Duodenal mucosa (tissue), 2 donors: ENCODE data around the gene TSKU.
"Not testable (repeated sequence)": the region's sequence is repeated elsewhere in the genome, so short reads cannot be mapped to it uniquely, and the experiment has no call there.

Experiments
- H3K27ac ChIP-seq: one replicate; pipeline ENCODE4 v1.7.0; 2013; ENCODE audit warnings: low read depth, low read length
- H3K27me3 ChIP-seq, 2 donors: one replicate each; pipeline ENCODE4 v1.7.0; 2013; ENCODE audit warnings: low read length in 2 of 2, control low read depth in 1 of 2; ENCODE audit not compliant: insufficient read depth in 2 of 2, control insufficient read depth in 1 of 2
- H3K36me3 ChIP-seq, 2 donors: one replicate each; pipeline ENCODE4 v1.7.0; 2013; ENCODE audit warnings: low read length in 2 of 2, control low read depth in 1 of 2; ENCODE audit not compliant: insufficient read depth in 2 of 2, control insufficient read depth in 1 of 2
- H3K4me1 ChIP-seq, 2 donors: one replicate each; pipeline ENCODE4 v1.7.0; 2013; ENCODE audit warnings: low read length in 2 of 2, control low read depth in 1 of 2; ENCODE audit not compliant: insufficient read depth in 2 of 2, control insufficient read depth in 1 of 2
- H3K4me3 ChIP-seq, 2 donors: one replicate each; pipeline ENCODE4 v1.7.0; 2013; ENCODE audit warnings: low read length in 2 of 2, low read depth in 1 of 2
- H3K9ac ChIP-seq, 2 donors: one replicate each; pipeline ENCODE4 v1.7.0; 2013; ENCODE audit warnings: low read length in 2 of 2, low read depth in 1 of 2
- H3K9me3 ChIP-seq, 2 donors: one replicate each; pipeline ENCODE4 v1.7.0; 2013; ENCODE audit warnings: low read length in 2 of 2, control low read depth in 1 of 2; ENCODE audit not compliant: control insufficient read depth in 1 of 2

TSKU gene, protein sequence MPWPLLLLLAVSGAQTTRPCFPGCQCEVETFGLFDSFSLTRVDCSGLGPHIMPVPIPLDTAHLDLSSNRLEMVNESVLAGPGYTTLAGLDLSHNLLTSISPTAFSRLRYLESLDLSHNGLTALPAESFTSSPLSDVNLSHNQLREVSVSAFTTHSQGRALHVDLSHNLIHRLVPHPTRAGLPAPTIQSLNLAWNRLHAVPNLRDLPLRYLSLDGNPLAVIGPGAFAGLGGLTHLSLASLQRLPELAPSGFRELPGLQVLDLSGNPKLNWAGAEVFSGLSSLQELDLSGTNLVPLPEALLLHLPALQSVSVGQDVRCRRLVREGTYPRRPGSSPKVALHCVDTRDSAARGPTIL

DNA sequence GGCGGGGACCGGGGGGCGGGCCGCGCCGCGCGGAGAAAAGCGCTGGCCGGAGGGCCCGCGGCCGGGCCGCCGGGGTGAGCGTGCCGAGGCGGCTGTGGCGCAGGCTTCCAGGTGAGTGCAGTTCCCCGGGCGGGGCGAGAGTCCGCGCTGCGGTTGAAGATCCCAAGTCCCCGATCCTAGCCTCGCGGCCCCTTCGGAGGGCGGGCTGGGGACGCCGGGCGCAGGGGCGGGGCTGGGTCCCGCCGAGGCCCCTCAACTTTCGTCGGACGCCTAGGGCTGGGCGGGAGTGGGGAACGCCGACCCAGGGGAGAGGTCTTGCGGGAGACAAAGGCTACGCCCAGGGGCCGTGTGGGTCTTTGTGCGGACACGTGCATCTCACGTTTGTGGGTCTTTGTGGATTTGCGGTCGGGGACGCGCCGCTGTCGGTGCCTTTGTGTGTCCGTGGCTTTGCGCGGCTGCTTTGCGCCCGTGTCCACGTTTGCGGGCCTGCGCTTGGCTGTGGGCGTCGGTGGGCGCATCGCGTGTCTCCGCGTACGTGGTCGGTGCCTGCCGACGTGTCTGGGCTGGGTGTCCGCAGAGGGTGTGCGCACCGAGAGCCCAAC lies at the start of gene TSKU:
TSS of gene TSKU (plus strand) at position 63 of the 602 bp plus-strand sequence. CDS start 12,261 bp downstream, outside the sequence.
- Histone ChIP-seq H3K27me3 (no peaks in the 10 kb centered on the region), H3K27ac (peak within 1 kb of the TSS; percentile 91), H3K36me3 (no peaks in the 10 kb centered on the region), H3K9me3 (no peaks in the 10 kb centered on the region), H3K9ac (peak within 1 kb of the TSS; percentile 89 to 96), H3K4me1 (peaks cover 56 to 57% of the 10 kb centered on the region in 2 donors), H3K4me3 (peak within 1 kb of the TSS; percentile 80 to 93)

DNA sequence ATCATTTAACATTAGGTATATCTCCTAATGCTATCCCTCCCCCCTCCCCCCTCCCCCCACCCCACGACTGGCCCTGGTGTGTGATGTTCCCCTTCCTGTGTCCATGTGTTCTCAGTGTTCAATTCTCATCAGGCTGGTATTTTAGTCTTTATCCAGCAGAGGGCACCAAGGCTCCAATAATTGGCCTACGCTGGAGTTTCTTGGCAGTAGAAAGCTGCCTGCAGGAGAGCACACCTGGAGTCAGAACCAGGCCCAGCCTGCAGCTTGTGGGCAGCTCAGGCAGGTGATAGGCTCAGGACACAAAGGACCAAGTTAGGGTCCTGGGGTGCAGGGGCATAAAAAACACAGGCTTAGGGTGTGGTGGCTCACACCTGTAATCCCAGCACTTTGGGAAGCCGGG lies 49.2 kb upstream of the TSKU start:
- not testable (repeated sequence) for H3K9me3 ChIP-seq, H3K27ac ChIP-seq, H3K9ac ChIP-seq, H3K4me3 ChIP-seq, H3K36me3 ChIP-seq, H3K27me3 ChIP-seq
- peaks cover 15 to 16% of the 10 kb centered on the region in 2 donors for H3K4me1 ChIP-seq

DNA sequence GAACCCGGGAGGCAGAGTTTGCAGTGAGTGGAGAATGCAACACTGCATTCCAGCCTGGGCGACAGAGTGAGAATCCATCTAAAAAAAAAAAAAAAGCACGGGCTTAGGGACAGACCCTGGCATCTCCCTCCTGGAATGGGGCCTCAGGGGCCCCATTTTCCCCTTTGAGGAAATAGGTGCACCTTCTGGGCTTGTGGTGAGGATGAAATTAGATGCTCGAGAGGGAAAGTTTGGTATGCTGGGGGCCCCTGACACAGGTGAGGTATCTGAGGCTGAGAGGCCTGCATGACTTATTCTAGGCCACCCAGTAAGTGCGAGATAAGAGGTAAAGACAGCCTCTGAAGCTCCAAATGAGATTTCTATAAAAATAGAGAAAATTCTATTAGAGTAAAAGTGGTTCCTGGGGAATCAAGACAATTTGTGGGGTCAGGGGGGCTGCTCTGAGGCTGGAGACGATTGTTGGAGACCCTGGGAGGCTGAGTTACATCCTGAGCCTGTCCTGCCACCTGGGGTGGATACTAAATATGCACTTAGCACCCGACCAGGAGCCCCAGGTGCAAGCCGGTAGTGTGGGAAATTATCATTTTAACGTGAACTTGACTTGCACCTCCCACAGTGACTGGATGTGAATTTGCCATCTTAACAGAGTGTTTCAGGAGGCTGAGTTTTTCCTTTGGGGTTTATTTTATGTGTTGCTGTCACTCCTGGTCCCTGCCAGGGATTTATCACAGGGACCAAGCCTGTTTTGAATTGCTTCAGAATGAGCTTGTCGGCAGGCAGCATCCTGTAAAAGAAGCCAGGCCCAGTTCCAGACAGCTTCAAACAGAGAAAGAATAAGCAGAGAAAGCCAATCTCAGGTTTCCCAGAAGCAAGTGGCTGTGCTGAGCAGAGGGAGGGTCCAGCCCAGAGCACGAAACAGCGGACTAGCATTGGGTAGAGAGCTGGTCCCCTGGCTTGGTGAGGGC lies 48.4 kb upstream of the TSKU start:
- Histone ChIP-seq H3K4me3 (no peak overlapping the region), H3K36me3 (no peaks in the 10 kb centered on the region), H3K9ac (no peak overlapping the region), H3K9me3 (no peaks in the 10 kb centered on the region), H3K4me1 (peaks cover 15 to 16% of the 10 kb centered on the region in 2 donors), H3K27me3 (no peaks in the 10 kb centered on the region), H3K27ac (no peak overlapping the region)

DNA sequence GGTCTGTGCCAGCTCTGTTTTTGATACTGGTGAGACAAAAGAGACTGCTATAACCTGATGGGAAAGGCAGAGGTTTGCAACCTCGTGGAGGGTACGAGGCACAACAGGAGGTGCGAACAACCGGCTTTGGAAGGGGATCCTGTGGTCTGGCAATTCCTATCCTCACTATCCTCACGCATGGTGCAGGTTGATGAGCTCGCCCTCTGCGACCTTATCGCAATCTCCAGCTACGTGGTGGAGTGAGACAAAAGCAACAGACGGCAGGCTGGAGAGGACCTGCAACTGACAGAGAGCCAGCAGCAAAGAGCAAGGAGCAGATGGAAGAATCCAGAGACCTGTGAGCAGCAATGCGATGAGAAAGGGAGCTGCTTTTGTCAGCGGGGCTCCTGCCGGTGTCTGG lies 47.3 kb upstream of the TSKU start:
- H3K27me3 ChIP-seq, result no peaks in the 10 kb centered on the region
- H3K4me3 ChIP-seq, result no peak overlapping the region
- H3K4me1 ChIP-seq, result peaks cover 15 to 16% of the 10 kb centered on the region in 2 donors
- H3K36me3 ChIP-seq, result no peaks in the 10 kb centered on the region
- H3K9ac ChIP-seq, result no peak overlapping the region
- no peak overlapping the region for H3K27ac ChIP-seq
- no peaks in the 10 kb centered on the region for H3K9me3 ChIP-seq

DNA sequence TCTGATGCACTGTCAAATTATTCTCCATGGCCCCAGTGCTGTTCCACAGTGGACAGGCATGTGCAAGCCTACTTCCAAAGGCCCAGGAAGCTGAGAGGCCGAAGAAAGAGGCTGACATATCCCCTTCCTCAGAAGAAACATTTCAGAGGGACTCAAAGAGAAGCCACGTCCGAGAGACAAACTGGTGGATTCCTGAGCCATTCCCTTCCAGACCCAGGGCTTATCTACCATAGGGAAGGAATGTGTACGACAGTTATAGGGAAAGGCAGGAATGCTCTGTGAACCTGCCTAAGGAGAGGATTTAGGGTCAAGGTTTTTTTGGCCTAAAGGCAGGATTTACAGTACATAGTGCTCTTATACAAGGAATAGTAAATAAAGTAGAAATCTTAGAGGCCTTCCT lies 46.9 kb upstream of the TSKU start:
- H3K9ac ChIP-seq, result no peak overlapping the region
- H3K4me1 ChIP-seq, result peaks cover 15 to 16% of the 10 kb centered on the region in 2 donors
- no peaks in the 10 kb centered on the region for H3K36me3 ChIP-seq
- no peaks in the 10 kb centered on the region for H3K9me3 ChIP-seq
- no peak overlapping the region for H3K27ac ChIP-seq
- no peak overlapping the region for H3K4me3 ChIP-seq
- H3K27me3 ChIP-seq, result no peaks in the 10 kb centered on the region

DNA sequence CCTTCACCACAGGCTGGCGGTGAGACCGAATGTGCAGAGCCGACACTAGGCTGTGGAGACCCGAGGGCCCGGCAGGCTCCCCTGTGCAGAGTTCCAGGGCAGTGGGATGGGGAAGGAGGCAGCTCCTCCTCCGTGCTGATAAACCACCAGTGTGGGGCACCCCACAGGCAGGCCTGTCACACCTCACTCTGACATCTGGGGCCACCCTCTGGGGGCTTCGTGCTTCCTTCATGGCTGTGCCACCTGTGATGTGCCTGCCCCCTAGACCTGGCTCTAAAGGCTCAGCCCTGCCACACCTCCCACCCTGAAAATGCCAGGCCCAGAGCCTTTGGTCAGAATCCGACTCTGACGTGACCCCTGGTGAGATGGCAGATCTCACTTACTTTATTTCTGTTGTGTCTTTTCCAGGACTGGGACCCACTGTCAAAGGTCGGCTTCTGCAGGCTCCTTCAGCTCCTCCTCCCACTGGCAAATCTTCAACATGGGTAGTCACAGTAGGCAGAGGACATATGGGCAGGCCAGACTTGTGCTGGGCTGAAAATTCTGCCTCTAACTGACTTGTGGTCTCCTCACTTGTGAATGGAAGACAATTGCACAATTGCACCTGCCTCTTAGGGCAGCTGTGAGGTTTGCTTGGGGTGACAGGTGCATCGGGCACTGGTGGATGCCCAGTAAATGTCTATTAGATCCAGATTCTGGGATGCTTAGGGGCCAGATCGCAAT lies 46.2 kb upstream of the TSKU start:
- H3K4me3 ChIP-seq, result no peak overlapping the region
- peaks cover 15 to 16% of the 10 kb centered on the region in 2 donors for H3K4me1 ChIP-seq
- H3K27me3 ChIP-seq, result no peaks in the 10 kb centered on the region
- H3K36me3 ChIP-seq, result no peaks in the 10 kb centered on the region
- H3K9ac ChIP-seq, result no peak overlapping the region
- H3K27ac ChIP-seq, result no peak overlapping the region
- no peaks in the 10 kb centered on the region for H3K9me3 ChIP-seq

DNA sequence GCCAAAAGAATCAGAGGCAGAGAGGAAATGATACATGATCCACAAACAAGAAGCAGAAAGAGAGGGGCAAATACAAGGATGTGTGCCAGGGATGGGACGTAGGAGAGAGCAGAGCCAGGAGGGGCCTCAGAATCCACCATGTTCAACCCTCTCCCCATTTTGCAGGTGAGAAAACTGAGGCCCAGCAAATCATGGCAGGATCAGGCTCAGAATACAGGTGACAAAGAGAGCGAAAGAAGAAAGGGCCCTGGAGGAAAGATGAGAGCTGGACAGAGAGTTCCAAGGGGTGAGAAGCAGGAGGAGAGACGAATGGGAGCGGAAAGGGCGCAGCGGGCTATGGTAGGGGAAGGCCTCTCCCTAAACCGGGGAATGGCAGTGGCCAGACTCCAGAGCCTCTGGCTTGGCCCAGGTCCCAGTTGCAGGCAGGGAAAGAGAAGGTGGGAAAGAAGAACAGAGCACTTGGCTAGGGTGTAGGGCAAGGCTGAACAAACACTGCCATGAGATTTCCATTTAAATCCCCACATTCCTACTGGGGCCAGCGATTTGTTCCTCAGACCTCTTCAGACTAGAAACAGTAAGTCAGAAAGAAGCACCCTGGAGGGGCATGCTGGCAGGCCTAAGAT lies 44.4 kb upstream of the TSKU start:
- H3K36me3 ChIP-seq, result no peaks in the 10 kb centered on the region
- H3K4me3 ChIP-seq, result no peak overlapping the region
- no peaks in the 10 kb centered on the region for H3K9me3 ChIP-seq
- no peaks in the 10 kb centered on the region for H3K27me3 ChIP-seq
- no peak overlapping the region for H3K27ac ChIP-seq
- H3K4me1 ChIP-seq, result peaks cover 19 to 23% of the 10 kb centered on the region in 2 donors
- no peak overlapping the region for H3K9ac ChIP-seq

DNA sequence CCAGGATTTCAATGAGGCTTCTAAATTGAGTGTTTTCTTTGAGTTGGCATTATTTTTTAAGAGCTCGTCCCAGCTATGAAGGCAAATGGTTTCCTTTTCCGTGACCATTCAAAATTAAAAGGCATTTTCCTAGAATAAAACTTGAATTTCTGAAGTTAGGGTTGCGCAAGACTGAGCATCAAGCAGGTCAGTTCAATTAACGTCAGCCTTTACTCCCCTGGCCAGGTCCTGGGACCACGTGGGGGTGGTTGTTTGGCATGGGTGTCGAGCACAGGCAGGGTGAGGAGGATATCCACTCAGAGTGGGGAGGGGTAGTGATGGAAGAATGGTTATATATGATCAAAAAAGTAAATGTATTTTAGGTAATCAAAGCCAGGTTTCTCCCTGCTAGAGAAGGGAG lies 43.4 kb upstream of the TSKU start:
- Histone ChIP-seq H3K36me3 (no peaks in the 10 kb centered on the region), H3K27ac (no peak overlapping the region), H3K9me3 (no peaks in the 10 kb centered on the region), H3K9ac (no peak overlapping the region), H3K27me3 (no peaks in the 10 kb centered on the region), H3K4me1 (peaks cover 19 to 31% of the 10 kb centered on the region in 2 donors), H3K4me3 (no peak overlapping the region)

DNA sequence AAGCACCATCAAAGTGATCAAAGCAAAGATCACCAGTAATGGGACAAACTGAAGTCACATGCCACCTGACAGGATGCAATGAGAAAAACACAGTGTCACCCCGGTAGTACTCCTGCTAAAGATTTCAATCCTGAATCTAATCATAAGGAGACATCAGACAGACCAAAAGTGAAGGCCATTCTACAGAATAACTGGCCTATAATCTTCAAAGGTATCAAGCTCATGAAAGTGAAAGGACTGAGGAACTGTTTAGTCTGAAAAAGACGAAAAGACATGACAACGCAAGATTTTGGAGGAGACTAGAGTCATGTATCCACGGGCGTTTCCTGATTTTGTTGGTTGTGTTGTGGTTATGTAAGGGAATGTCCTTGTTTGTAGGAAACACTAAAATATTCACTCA lies 42.4 kb upstream of the TSKU start:
- Histone ChIP-seq H3K27ac (no peak overlapping the region), H3K9ac (no peak overlapping the region), H3K4me1 (peaks cover 25 to 41% of the 10 kb centered on the region in 2 donors), H3K27me3 (no peaks in the 10 kb centered on the region), H3K9me3 (no peaks in the 10 kb centered on the region), H3K4me3 (no peak overlapping the region), H3K36me3 (no peaks in the 10 kb centered on the region)
